ENCODE measurements around the gene DLG1.
"Not testable (repeated sequence)": the region's sequence is repeated elsewhere in the genome, so short reads cannot be mapped to it uniquely, and the experiment has no call there.

Gene DLG1

GRCh38 chr3:197286678-197287077 lies 11.7 kb downstream of the DLG1 start:
- DNase-seq, result no peak

GRCh38 chr3:197285557-197285956 lies 12.9 kb downstream of the DLG1 start:
- no peak for DNase-seq

- DNase-seq, result no peak
These were observed 15.4 kb downstream of the DLG1 start for GRCh38 chr3:197283045-197283444.

- no peak for DNase-seq
These were observed 16.6 kb downstream of the DLG1 start for GRCh38 chr3:197281849-197282248.

- DNase-seq, result no peak
These were observed 18.3 kb downstream of the DLG1 start for GRCh38 chr3:197280156-197280555.

GRCh38 chr3:197278933-197279332 lies 19.5 kb downstream of the DLG1 start:
- DNase-seq, result no peak

GRCh38 chr3:197276808-197277207 lies 21.6 kb downstream of the DLG1 start:
- DNase-seq, result not testable (repeated sequence)

GRCh38 chr3:197270558-197271317 lies 27.7 kb downstream of the DLG1 start:
- no peak for DNase-seq

- DNase-seq, result no peak
These were observed 29.4 kb downstream of the DLG1 start for GRCh38 chr3:197269024-197269423.

GRCh38 chr3:197268294-197268693 lies 30.1 kb downstream of the DLG1 start:
- no peak for DNase-seq

GRCh38 chr3:197266331-197266730 lies 32.1 kb downstream of the DLG1 start:
- DNase-seq, result no peak

GRCh38 chr3:197262709-197263108 lies 35.7 kb downstream of the DLG1 start:
- no peak for DNase-seq

GRCh38 chr3:197261164-197261509 lies 37.3 kb downstream of the DLG1 start:
- no peak for DNase-seq

GRCh38 chr3:197260491-197261163 lies 37.8 kb downstream of the DLG1 start:
- DNase-seq, result no peak

GRCh38 chr3:197259096-197259495 lies 39.3 kb downstream of the DLG1 start:
- no peak for DNase-seq

GRCh38 chr3:197258168-197258755 lies 40.1 kb downstream of the DLG1 start:
- DNase-seq, result no peak

- DNase-seq, result no peak
These were observed 40.7 kb downstream of the DLG1 start for GRCh38 chr3:197257711-197258110.

GRCh38 chr3:197256836-197257444 lies 41.5 kb downstream of the DLG1 start:
- peak; percentile 51 for DNase-seq

GRCh38 chr3:197256104-197256503 lies 42.3 kb downstream of the DLG1 start:
- no peak for DNase-seq

GRCh38 chr3:197253238-197253947 lies 45.0 kb downstream of the DLG1 start:
- DNase-seq, result no peak

GRCh38 chr3:197249542-197249941 lies 48.9 kb downstream of the DLG1 start:
- DNase-seq, result no peak

- no peak for DNase-seq
These were observed 50.1 kb downstream of the DLG1 start for GRCh38 chr3:197248341-197248740.

- no peak for DNase-seq
These were observed 53.7 kb downstream of the DLG1 start for GRCh38 chr3:197244751-197245150.

Measured in CD4-positive, alpha-beta T cell treated with Interleukin-17A for 4 hours (primary cell).